ES-I3 (cell line): ENCODE data around the gene TCL1B.

Source experiments
- H3K36me3 ChIP-seq: 2 replicates; pipeline ENCODE4 v1.6.1; 2013; ENCODE audit warnings: mild to moderate bottlenecking, low read length, control low read depth, moderate library complexity; ENCODE audit not compliant: insufficient read depth
- H3K4me1 ChIP-seq: 2 replicates; pipeline ENCODE4 v1.6.1; 2013; ENCODE audit warnings: mild to moderate bottlenecking, control low read depth, low read length; ENCODE audit not compliant: insufficient read depth
- H3K9ac ChIP-seq: 2 replicates; pipeline ENCODE4 v1.6.1; 2013; ENCODE audit warnings: low read depth, mild to moderate bottlenecking, low read length, moderate library complexity
- H3K9me3 ChIP-seq: 2 replicates; pipeline ENCODE4 v1.6.1; 2013; ENCODE audit warnings: mild to moderate bottlenecking, low read length, moderate library complexity; ENCODE audit not compliant: control insufficient read depth, insufficient read depth

TCL1B gene, protein sequence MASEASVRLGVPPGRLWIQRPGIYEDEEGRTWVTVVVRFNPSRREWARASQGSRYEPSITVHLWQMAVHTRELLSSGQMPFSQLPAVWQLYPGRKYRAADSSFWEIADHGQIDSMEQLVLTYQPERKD

DNA sequence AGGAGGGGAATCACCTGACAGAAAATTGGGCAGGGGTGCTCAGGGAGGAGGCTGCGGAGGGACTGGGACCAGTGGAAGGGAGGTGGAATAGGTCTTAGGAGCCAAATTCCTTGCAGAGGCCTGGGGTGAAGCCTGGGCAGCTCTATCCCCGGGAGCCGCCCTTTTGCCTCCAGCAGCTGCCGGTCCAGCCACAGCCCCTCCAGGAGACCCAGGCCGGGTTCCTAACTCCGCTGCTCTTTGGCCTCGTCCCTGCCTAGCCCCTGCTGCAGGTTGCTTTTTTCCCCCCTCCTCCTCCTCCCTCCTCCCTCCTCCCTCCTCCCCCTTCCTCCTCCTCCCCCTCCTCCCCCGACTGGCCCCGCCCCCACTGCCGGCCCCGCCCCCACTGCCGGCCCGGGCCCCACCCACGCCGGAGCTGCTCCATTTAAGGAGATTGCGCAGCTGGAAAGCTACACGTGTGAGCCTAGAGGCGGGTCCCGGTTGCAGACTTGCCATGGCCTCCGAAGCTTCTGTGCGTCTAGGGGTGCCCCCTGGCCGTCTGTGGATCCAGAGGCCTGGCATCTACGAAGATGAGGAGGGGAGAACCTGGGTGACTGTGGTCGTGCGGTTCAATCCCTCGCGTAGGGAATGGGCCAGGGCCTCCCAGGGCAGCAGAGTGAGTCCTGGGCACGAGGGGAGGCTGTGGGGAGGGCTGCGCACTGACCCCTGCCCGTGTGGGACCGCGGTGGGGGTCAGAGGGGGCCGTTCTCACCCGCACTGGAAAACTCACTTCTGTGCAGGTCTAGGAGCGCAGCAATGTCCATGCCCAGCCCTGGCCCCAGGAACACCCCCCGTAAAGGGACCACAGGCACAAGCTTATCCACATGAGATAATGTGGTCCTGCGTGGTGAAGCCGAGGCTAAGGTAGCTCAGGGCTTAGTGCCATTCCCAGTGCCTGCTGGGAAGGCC is at the start of gene TCL1B:
TCL1B (plus strand) TSS at position 449 of the 945 bp plus-strand sequence; CDS start at position 491, 42 bp downstream.
- Histone ChIP-seq H3K9me3 (no peaks in the 10 kb centered on the region; the same call in 1 of the 2 replicates), H3K9ac (peak within 1 kb of the TSS; percentile 21; the same call in 1 of the 2 replicates), H3K36me3 (no peaks in the 10 kb centered on the region), H3K4me1 (peaks cover 10% of the 10 kb centered on the region)

DNA sequence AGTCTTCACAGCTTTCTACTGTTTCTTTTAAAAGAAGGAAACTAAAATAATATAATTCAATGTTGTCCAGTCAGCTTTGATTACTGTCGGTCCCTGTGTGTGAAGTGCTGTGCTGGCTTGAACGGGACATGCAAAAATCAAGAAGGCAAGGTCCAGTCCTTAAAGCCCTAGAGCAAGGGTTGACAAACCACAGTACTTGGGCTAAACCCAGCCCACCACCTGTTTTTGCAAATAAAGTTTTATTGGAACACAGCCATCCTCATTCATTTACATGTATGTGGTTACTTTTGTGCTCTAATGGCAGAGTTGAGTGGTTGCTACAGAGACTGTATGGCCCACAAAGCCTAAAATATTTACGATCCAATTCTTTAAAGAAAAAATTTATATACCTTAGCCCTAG is 41.2 kb upstream of the TCL1B start:
- no peaks in the 10 kb centered on the region for H3K9me3 ChIP-seq
- no peak overlapping the region for H3K9ac ChIP-seq
- no peaks in the 10 kb centered on the region for H3K36me3 ChIP-seq

DNA sequence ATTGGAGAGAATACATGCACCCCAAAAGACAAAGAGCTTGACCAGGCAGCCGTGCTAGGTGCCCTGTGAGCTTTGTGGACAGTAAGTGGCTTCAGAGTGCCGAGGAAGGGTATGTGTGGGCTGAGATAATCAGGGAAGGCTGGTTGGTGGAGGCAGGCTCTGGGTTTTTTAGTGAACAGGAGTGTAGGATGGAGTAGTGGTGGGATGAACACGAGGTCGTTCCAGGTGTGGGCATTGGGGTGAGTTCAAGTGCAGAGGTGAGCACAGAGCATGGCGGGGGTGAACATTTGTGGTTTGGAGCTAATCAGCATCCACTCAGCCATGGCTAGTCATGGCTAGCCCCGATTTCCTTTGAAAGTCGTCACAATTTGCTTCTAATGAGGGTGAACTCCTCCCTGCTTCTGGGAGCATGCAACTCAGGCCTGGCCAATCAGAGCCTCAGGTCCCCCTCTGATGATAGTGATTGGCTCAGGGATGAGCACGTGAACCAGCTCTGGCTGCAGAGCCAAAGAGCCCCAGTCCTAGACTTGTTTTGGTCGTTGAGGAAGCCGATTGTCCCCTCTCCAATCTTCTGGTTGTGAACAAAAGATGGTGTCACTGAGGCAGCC is 40.7 kb upstream of the TCL1B start:
- Histone ChIP-seq H3K9ac (no peak overlapping the region), H3K9me3 (no peaks in the 10 kb centered on the region), H3K4me1 (no peaks in the 10 kb centered on the region), H3K36me3 (no peaks in the 10 kb centered on the region)

More for the DNA sequence above, 41.2 kb upstream of the TCL1B start:
- no peaks in the 10 kb centered on the region for H3K4me1 ChIP-seq

DNA sequence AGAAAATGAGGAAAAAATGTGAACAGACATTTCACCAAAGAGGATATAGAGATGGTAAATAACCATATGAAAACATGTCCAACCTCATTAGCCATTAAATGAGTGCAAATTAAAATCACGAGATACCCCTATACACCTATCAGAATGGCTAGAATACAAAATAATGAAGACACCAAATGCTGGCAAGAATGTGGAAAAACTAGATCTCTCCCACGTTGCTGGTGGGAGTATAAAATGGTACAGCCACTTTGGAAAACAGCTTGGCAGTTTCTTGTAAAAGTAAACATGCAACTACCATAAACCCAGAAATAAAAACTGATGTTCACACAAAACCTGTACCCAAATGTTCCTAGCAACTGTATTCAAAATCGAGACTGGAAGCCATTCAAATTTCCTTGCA is 38.3 kb upstream of the TCL1B start:
- Histone ChIP-seq H3K9me3 (no peaks in the 10 kb centered on the region), H3K9ac (no peak overlapping the region), H3K4me1 (peaks cover 13% of the 10 kb centered on the region; the same call in 1 of the 2 replicates), H3K36me3 (no peaks in the 10 kb centered on the region)

DNA sequence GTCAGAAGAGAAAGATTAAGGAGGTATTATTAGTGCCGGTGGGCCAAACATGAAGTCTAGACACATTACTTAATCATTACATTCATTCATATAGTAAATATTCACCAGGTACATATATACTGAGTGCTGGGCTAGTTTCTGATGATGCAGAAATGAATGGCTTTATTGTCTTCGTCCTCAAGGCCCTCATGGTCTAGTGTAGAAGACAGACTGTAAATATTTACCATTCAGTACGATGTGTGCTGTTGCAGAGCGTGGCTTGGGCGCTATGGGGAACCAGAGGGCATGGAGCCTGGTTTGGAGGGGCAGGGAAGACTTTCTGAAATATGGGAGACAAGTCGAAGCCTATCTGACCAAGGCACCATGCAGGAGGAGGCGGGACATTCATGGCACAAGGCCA is 37.0 kb upstream of the TCL1B start:
- Histone ChIP-seq H3K9me3 (no peaks in the 10 kb centered on the region), H3K9ac (no peak overlapping the region), H3K36me3 (no peaks in the 10 kb centered on the region), H3K4me1 (peaks cover 14% of the 10 kb centered on the region; the same call in 1 of the 2 replicates)

DNA sequence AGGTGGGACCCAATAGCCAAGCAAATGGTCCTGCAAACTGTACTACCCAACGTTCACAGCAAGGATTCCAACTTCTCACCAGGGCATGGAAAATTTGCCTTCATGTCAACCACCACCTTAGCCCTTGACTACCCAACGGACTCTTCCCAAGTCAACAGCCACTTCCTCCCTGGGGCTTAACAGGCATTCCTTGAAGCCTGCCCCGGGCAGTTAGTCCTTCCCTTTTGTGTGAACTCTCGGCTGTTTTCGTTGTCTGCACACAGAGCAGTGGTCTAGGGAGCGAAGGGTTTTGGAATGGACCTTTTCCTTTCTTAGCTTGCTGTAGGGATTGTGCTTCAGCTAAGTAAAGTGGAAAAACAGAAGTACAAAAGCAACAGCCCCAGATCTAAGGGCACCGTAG is 35.2 kb upstream of the TCL1B start:
- Histone ChIP-seq H3K9me3 (no peaks in the 10 kb centered on the region), H3K36me3 (no peaks in the 10 kb centered on the region), H3K4me1 (peaks cover 14% of the 10 kb centered on the region; the same call in 1 of the 2 replicates), H3K9ac (no peak overlapping the region)

DNA sequence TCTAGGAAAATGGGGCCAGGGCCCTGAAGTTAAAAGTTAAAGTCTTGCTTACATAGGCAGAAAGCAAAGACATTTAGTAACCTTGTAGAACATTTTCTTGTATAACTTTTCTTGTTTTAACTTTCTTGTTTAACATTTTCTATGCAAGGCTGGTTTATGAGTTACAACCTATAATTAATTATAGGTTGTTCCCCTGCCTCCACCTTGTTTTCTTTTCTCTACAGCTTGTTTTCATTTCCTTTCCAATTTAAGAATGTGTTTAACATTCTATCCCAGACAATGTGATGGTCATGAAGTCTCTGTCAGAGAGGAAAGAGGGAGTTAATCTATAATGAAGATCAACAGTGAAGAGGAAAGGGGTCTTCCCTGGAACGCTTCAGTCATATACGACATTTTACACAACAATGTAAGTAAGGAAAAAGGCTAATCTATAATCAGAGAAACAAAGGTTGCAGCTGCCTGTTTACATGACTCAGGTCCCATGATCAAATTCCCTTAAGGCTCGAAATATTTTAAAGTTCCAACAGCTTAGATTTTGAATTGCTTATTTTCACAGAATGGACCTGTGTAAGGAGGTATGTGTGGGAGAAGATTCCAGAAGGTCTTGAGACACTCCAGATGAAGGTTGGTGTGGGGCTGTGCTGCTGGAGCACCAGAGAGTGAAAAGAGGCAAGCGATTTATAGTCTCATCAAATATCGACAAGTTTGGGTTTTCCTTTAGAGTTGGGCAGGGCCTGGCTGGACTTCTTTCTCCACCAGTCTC is 34.2 kb upstream of the TCL1B start:
- peaks cover 14% of the 10 kb centered on the region; the same call in 1 of the 2 replicates for H3K4me1 ChIP-seq
- H3K9ac ChIP-seq: no peak overlapping the region
- no peaks in the 10 kb centered on the region for H3K36me3 ChIP-seq
- no peaks in the 10 kb centered on the region for H3K9me3 ChIP-seq

DNA sequence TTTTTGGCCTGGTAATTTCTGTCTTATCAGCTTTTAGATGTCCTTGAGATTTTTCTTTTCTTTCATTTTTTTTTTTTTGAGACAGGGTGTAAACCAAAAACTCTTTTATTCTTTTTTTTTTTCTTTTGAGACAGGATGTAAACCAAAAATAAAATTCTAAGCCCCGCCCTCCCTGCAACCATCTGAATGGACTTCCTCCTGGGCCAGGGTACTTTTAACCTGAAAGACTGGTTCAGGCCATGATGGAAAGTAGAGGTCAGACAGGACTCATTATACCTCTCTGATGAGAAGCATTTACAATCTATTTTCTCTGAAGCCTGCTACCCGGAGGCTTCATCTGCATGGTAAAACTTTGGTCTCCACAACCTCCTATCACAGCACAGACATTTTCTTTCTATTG is 33.5 kb upstream of the TCL1B start:
- Histone ChIP-seq H3K4me1 (peaks cover 14% of the 10 kb centered on the region; the same call in 1 of the 2 replicates), H3K9ac (no peak overlapping the region), H3K9me3 (no peaks in the 10 kb centered on the region), H3K36me3 (no peaks in the 10 kb centered on the region)

DNA sequence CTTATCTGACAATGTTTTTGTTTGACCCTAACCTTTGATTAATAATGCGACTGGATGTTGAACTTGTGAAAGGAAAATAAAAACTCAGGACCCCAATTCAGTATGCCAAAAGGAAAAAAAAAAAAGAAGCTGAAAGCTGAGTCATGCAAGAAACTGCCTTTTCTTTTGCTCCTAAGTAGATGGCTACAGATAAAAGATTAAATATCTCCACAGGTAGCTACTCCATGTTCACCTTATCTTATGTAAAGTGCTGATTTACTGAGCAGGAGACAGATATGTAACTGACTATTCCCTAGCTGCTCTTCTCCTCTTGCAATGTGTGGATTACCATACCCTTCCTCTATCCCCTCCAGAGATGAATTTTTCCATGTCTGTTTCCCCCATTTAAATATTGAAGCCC is 30.8 kb upstream of the TCL1B start:
- Histone ChIP-seq H3K4me1 (peaks cover 14% of the 10 kb centered on the region; the same call in 1 of the 2 replicates), H3K36me3 (no peaks in the 10 kb centered on the region), H3K9ac (no peak overlapping the region), H3K9me3 (no peaks in the 10 kb centered on the region)

DNA sequence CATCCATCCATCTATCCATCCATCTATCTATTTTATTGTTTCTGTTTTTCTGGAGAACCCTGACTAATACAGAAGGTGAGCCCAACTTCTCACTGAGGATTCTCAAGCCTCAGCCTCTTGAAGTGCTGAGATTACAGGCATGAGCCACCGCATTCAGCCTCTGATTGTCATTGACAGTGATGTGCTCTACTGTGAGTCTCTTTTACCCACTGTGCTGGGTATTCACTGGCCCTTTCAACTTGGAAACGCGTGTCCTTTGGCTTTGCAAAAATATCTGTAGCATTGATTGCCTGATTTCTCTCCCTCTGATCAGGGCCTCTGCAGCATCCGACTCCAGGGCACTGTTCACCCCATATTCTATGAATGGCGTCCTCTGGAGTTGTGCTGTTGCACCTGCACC is 29.6 kb upstream of the TCL1B start:
- H3K9me3 ChIP-seq: no peaks in the 10 kb centered on the region
- no peaks in the 10 kb centered on the region for H3K36me3 ChIP-seq
- H3K4me1 ChIP-seq: peaks cover 11% of the 10 kb centered on the region; the same call in 1 of the 2 replicates

DNA sequence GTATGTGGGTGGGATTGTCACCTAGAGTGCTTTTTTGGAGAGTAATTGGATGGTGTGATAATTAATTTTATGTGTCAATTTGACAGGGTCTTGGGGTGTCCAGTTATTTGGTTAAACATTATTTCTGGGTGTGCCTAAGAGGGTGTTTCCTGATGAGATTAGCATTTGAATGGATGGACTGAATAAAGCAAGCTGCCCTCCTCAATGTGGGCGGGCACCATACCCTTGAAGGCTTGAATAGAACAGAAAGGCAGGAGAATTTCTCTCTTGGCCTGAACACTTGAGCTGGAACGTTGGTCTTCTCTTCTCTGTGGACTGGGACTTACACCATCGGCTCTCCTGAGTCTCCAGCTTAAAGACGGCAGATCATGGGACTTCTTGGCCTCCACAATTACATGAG is 28.8 kb upstream of the TCL1B start:
- Histone ChIP-seq H3K36me3 (no peaks in the 10 kb centered on the region), H3K9ac (no peak overlapping the region), H3K9me3 (no peaks in the 10 kb centered on the region), H3K4me1 (peaks cover 5% of the 10 kb centered on the region; the same call in 1 of the 2 replicates)

More for the DNA sequence above, 29.6 kb upstream of the TCL1B start:
- no peak overlapping the region for H3K9ac ChIP-seq

DNA sequence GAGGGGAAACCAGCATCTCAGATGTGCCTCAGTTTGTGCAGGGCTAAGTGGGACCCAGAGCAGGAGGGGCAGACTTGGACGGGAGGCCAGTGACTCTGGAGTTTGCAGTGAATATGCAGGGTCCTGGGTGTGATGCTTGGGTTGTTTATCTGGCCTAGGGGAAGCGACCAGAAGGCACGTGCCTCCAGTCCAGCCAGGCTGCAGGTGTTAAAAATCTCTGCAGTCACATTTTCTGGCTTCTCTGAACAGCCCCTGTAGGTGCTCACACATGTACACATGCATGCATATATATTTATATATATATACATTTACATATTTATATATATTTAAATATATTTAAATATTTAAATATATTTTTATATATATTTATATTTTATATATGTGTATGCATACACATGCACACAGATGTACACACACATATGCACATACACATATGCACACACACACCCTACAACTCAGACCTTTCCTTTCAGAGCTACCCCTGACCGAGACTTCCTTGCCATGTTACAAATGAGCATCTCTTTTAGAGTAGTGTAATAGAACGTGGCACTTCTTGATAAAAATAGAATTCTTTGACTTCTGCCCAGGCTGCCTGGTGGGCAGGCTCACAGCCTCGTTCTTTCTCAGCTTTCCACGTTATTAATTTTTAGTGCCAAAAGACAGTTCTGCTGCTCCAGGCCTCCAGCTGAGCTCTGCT is 26.8 kb upstream of the TCL1B start:
- Histone ChIP-seq H3K9ac (no peak overlapping the region), H3K4me1 (peaks cover 3% of the 10 kb centered on the region), H3K36me3 (no peaks in the 10 kb centered on the region), H3K9me3 (no peaks in the 10 kb centered on the region)

DNA sequence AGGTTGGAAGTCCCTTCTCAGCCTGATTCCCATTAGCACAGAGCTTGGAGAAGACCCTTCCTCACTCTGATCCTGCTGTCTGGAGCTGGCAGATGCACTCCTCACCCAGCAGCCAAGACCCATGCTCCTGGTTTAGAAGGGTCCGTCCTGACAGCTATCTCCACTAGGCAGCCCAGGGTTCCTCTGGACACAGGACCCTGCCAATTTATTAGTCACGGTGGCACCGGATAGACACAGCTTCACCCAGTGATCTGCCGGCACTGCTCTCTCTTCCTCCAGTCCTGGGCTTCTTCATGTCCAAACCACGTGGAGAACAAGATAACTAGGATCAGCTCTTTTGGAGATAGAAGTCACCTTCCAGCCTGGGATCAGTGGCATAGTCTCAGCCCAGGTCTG is 26.2 kb upstream of the TCL1B start:
- H3K9me3 ChIP-seq: no peaks in the 10 kb centered on the region

More for the DNA sequence above, 26.2 kb upstream of the TCL1B start:
- Histone ChIP-seq H3K36me3 (no peaks in the 10 kb centered on the region), H3K9ac (no peak overlapping the region), H3K4me1 (peaks cover 3% of the 10 kb centered on the region)
